ENCODE results near the gene MTG1.

GRCh38 chr10:133456041-133456951, 62.3 kb downstream of the MTG1 start:
- TF ChIP-seq CTCF (conservative IDR thresholded peaks at IDR 0.05), result no peak
- TF ChIP-seq ZFX (IDR thresholded peaks at IDR 0.05), result no peak
